ENCODE data around the gene ZNF784.

ZNF784 gene

DNA sequence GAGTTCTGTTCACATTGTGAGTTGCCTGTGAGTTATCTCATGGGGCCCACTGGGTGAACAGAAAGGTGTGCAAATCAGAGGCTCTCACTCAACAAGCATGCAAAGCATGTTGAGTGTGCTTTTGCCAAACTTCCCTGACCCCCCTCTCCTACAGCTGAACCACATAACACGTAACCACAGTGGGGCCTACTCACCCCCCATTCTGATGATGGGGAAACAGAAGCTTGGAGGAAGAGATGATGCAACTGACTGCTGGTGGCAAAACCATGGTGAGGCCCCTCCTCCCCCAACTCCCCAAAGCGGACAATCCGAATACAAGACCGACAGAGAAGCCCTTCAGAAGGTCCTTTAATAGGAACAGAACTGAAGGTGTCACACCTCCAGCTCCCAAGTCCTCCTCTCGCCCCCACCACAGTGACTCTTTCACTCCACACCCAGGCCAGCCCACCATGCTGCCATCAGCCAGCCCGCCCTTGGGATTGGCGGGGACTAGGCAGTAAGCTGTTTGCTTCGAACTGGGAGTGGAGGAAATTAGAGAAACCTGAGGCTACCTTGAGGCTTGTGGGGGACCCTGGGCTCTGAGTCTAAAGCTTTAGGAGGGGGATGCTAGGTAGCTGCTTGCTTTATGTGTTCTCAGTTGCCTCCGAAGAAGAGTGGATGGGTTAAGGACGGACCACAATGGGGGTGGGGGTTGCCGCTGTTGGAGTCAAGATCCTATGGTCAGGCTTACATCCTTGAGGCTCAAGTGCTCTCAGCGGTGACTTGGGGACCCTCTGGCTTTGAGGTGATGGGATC is 3.8 kb downstream of the ZNF784 start:
- no peak for DNase-seq (ENCODE audit: low read depth)

GRCh38 chr19:55619286-55619685 is 5.1 kb downstream of the ZNF784 start:
- DNase-seq (ENCODE audit: low read depth) = no peak

DNA sequence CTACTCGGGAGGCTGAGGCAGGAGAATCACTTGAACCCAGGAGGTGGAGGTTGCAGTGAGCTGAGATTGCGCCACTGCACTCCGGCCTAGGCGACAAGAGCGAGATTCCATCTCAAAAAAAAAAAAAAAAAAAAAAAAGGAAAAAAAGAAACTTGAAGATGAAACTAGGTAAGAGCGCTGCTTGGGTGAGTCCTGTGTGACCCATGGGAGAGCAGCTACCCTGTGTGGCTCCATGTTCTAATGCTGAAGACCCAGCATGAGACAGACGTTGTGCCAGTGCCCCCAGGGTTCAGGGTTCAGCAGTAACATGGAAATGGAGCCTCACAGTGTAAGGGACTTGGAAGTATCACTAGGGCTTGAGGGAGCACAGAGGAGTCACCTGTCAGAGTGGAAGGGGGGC is 5.9 kb downstream of the ZNF784 start:
- no peak for DNase-seq (ENCODE audit: low read depth)

DNA sequence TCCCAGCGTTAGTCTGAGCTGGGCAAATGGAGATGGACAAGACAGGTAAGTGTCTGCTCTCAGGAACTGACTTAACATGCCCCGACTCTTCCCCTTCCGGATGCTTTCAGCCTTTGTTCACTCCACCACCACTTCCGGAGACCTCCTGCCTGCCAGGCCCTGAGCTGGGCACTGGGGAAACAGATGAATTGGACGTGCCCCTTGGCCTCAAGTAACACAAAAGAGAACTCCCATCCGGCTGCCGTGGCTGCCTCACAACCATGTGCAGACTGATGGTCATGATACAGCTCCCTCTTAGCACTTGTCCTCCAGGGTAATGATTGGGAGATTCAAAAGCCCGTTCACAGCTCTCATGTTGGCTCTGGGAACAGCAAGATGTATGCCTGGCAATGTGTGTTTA is 6.9 kb downstream of the ZNF784 start:
- no peak for DNase-seq (ENCODE audit: low read depth)

- DNase-seq (ENCODE audit: low read depth) = no peak
These were observed 7.9 kb downstream of the ZNF784 start for GRCh38 chr19:55616395-55616875.

DNA sequence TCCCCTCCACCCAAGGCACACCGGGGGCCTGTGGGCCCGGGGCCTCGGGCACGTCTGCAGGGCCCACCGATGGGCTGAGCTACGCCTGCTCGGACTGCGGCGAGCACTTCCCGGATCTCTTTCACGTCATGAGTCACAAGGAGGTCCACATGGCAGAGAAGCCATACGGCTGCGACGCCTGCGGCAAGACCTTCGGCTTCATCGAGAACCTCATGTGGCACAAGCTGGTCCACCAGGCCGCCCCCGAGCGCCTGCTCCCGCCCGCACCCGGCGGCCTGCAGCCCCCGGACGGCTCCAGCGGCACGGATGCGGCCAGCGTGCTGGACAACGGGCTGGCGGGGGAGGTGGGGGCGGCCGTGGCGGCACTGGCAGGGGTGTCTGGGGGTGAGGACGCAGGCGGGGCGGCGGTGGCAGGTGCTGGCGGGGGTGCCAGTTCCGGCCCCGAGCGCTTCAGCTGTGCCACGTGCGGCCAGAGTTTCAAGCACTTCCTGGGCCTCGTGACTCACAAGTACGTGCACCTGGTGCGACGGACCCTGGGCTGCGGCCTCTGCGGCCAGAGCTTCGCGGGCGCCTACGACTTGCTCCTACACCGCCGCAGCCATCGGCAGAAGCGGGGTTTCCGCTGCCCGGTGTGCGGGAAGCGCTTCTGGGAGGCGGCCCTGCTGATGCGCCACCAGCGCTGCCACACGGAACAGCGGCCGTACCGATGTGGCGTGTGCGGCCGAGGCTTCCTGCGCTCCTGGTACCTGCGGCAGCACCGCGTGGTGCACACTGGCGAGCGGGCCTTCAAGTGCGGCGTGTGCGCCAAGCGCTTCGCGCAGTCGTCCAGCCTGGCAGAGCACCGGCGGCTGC is 8.6 kb downstream of the ZNF784 start:
- no peak for DNase-seq (ENCODE audit: low read depth)

DNA sequence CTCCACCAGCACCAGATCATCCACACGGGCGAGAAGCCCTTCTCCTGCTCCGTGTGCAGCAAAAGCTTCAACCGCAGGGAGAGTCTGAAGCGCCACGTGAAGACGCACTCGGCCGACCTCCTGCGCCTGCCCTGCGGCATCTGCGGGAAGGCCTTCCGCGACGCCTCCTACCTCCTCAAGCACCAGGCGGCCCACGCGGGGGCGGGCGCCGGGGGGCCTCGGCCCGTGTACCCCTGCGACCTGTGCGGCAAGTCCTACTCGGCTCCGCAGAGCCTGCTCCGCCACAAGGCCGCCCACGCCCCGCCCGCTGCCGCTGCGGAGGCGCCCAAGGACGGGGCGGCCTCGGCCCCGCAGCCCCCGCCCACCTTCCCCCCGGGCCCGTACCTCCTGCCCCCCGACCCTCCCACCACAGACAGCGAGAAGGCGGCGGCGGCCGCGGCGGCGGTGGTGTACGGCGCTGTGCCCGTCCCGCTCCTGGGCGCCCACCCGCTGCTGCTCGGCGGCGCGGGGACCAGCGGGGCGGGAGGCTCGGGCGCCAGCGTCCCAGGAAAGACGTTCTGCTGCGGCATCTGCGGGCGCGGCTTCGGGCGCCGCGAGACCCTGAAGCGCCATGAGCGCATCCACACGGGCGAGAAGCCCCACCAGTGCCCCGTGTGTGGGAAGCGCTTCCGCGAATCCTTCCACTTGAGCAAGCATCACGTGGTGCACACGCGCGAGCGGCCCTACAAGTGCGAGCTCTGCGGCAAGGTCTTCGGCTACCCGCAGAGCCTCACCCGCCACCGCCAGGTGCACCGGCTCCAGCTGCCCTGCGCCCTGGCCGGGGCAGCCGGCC is 9.4 kb downstream of the ZNF784 start:
- DNase-seq (ENCODE audit: low read depth) = no peak

DNA sequence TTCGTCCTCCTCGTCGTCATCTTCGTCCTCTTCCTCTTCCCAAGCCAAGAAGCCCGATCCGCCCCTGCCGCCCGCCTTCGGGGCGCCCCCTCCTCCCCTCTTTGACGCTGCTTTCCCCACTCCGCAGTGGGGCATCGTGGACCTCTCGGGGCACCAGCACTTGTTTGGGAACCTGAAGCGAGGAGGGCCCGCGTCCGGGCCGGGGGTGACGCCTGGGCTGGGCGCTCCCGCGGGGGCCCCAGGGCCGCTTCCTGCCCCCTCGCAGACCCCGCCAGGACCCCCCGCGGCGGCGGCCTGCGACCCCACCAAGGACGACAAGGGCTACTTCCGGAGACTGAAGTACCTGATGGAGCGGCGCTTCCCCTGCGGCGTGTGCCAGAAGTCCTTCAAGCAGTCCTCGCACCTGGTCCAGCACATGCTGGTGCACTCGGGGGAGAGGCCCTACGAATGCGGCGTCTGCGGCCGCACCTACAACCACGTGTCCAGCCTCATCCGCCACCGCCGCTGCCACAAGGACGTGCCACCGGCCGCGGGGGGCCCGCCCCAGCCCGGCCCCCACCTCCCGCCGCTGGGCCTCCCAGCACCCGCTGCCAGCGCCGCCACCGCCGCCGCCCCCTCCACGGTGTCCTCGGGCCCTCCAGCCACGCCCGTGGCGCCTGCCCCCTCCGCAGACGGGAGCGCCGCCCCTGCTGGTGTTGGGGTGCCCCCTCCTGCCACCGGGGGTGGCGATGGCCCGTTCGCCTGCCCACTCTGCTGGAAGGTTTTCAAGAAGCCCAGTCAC is 10.2 kb downstream of the ZNF784 start:
- no peak for DNase-seq (ENCODE audit: low read depth)

- DNase-seq (ENCODE audit: low read depth) = no peak
These were observed 11.0 kb downstream of the ZNF784 start for GRCh38 chr19:55613396-55613795.

- DNase-seq (ENCODE audit: low read depth) = no peak
These were observed 12.3 kb downstream of the ZNF784 start for GRCh38 chr19:55611983-55612645.

GRCh38 chr19:55611300-55611982 is 12.9 kb downstream of the ZNF784 start:
- DNase-seq (ENCODE audit: low read depth) = no peak

- no peak for DNase-seq (ENCODE audit: low read depth)
These were observed 15.0 kb downstream of the ZNF784 start for GRCh38 chr19:55609326-55609725.

DNA sequence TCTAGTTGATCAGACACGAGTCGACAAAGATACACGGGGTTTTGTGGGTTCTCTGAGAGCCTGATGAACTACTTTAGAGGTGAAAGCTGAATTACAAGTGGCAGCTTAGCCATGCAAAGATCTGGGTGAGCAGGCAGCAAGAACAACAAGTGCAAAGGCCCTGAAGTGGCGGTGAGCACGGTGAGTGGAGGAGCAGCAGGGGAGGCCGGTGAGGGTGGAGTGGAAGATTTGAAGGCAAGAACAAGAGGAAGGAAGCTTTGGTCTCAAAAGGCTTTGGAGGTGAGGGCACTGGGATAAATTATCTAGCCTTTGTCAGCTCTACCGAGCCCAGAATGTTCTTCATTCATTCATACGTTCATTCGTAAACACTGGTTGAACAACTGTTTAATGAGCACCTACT is 17.5 kb downstream of the ZNF784 start:
- DNase-seq (ENCODE audit: low read depth) = no peak

DNA sequence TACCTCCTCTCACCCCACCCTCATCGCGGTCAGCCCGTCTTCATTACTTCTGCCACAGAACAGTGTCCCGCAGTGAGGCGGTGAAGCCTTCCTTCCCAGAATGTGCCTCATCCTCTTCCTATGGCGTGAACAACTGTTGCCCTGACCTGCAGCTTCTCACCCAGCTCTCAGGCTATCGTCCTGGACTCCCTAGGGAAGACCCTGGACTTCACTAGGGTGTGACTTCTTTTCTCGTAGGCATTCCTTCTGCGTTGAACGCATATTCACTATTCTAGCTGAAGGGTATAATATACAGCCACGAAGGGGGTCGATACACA is 17.9 kb downstream of the ZNF784 start:
- no peak for DNase-seq (ENCODE audit: low read depth)

GRCh38 chr19:55605637-55606470 is 18.5 kb downstream of the ZNF784 start, which contains the start of gene ZNF865:
ZNF865 (plus strand) TSS chr19:55605647; CDS start chr19:55613619, 7,972 bp downstream.
- DNase-seq (ENCODE audit: low read depth) = no peak

GRCh38 chr19:55605207-55605636 is 19.1 kb downstream of the ZNF784 start:
- peak; percentile 94 for DNase-seq (ENCODE audit: low read depth)

GRCh38 chr19:55603581-55604292 is 20.6 kb downstream of the ZNF784 start:
- no peak for DNase-seq (ENCODE audit: low read depth)

DNA sequence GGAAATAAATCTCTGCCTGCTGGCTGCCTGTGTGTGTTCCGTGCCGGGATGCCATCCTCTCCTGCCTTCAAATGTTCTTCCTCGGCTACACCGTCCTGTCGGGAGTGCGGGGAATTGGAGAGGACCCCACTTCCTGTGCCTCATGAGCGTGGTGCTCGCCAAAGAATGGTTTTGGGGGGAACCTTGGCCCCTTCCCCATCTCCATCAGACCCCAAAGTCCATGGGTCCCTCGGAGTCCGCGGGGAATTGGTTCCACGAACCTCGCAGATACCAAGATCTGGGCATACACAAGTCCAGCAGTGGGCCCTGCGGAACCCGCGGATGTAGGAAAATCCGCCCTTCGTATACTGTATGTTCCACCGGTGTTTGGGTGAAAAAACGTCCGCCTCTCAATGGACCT is 21.3 kb downstream of the ZNF784 start:
- no peak for DNase-seq (ENCODE audit: low read depth)
